Choroid plexus epithelial cell (primary cell): ENCODE measurements around the gene SH3BP1.
"Not testable (repeated sequence)": the region's sequence is repeated elsewhere in the genome, so short reads cannot be mapped to it uniquely, and the experiment has no call there.

Experiments used
- DNase-seq: peaks from one replicate; pipeline ENCODE4 v3.0.0-alpha.2; 2010; ENCODE audit warnings: low read depth
- H3K4me3 ChIP-seq: 2 replicates; pipeline ENCODE4 v1.5.1; 2011; ENCODE audit warnings: low read depth, mild to moderate bottlenecking, control low read depth, low read length, moderate library complexity
- TF ChIP-seq, protein P1 (sequence below): conservative IDR thresholded peaks from 2 replicates; pipeline ENCODE4 v1.5.1; 2011; ENCODE audit warnings: low read depth, mild to moderate bottlenecking, control low read depth, inconsistent platforms, low read length, moderate library complexity

SH3BP1 gene, protein sequence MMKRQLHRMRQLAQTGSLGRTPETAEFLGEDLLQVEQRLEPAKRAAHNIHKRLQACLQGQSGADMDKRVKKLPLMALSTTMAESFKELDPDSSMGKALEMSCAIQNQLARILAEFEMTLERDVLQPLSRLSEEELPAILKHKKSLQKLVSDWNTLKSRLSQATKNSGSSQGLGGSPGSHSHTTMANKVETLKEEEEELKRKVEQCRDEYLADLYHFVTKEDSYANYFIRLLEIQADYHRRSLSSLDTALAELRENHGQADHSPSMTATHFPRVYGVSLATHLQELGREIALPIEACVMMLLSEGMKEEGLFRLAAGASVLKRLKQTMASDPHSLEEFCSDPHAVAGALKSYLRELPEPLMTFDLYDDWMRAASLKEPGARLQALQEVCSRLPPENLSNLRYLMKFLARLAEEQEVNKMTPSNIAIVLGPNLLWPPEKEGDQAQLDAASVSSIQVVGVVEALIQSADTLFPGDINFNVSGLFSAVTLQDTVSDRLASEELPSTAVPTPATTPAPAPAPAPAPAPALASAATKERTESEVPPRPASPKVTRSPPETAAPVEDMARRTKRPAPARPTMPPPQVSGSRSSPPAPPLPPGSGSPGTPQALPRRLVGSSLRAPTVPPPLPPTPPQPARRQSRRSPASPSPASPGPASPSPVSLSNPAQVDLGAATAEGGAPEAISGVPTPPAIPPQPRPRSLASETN

GRCh38 chr22:37639070-37639760 is at the start of gene SH3BP1:
SH3BP1 (plus strand) TSS chr22:37639669; CDS start chr22:37639788, 119 bp downstream.
- TF ChIP-seq, protein P1, sequence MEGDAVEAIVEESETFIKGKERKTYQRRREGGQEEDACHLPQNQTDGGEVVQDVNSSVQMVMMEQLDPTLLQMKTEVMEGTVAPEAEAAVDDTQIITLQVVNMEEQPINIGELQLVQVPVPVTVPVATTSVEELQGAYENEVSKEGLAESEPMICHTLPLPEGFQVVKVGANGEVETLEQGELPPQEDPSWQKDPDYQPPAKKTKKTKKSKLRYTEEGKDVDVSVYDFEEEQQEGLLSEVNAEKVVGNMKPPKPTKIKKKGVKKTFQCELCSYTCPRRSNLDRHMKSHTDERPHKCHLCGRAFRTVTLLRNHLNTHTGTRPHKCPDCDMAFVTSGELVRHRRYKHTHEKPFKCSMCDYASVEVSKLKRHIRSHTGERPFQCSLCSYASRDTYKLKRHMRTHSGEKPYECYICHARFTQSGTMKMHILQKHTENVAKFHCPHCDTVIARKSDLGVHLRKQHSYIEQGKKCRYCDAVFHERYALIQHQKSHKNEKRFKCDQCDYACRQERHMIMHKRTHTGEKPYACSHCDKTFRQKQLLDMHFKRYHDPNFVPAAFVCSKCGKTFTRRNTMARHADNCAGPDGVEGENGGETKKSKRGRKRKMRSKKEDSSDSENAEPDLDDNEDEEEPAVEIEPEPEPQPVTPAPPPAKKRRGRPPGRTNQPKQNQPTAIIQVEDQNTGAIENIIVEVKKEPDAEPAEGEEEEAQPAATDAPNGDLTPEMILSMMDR: no peak
- H3K4me3 ChIP-seq: peak within 1 kb of the TSS; percentile 76
- peak; percentile 35 for DNase-seq

- H3K4me3 ChIP-seq, DNase-seq: not testable (repeated sequence)
Measured at GRCh38 chr22:37591081-37591480, 48.4 kb upstream of the SH3BP1 start.

- DNase-seq: no peak
- no peak overlapping the region for H3K4me3 ChIP-seq
- TF ChIP-seq, protein P1: no peak
Measured at GRCh38 chr22:37591823-37592404, 47.6 kb upstream of the SH3BP1 start.

- TF ChIP-seq, protein P1: no peak
- H3K4me3 ChIP-seq: no peak overlapping the region
- DNase-seq: no peak
Measured at GRCh38 chr22:37594237-37594636, 45.2 kb upstream of the SH3BP1 start.

DNA sequence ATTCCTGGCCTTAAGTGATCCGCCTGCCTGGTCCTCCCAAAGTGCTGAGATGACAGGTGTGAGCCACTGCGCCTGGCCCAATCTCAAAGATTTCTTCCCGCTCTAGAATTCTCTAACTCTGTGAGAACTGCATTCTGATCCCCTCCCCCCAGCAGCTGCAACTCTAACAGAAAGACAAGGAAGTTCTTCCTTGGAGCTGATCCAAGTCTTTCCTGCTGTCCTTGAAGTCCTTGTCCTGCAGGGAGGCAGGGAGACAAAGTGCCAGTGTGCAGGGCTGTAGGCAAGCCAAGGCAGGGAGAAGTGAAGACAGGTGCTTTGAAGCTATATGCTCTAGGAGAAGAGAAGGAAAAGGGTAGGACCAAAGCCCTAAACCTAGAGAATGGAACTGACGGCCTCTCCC is 40.3 kb upstream of the SH3BP1 start:
- H3K4me3 ChIP-seq: no peak overlapping the region
- TF ChIP-seq, protein P1: no peak
- no peak for DNase-seq

DNA sequence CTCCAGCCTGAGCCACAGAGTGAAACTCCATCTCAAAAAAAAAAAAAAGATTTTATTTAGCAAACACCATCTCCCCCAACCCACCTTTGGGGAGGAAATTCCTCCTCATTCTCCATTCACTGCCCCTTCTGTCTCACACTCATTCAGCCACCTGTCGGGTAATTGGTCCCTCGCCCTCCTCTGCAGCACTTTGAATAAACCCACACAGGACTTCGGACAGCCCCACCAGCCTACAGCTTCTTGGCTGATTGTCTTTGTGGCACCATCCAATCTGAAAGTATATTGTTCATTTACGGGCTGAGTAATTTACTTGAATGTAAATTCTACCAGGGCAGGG is 38.3 kb upstream of the SH3BP1 start:
- TF ChIP-seq, protein P1: no peak
- H3K4me3 ChIP-seq: no peak overlapping the region
- DNase-seq: no peak
